ENCODE data around the gene FOXL2NB.

- TF ChIP-seq POLR2A (IDR thresholded peaks at IDR 0.05) (no peak), EP300 (IDR thresholded peaks at IDR 0.05; ENCODE audit: low read depth) (no peak)
These were observed 13.4 kb downstream of the FOXL2NB start for GRCh38 chr3:138960417-138960852.

Measured in transverse colon (tissue), 1 donor.